ENCODE measurements around the gene PFN3.
"Not testable (repeated sequence)": the region's sequence is repeated elsewhere in the genome, so short reads cannot be mapped to it uniquely, and the experiment has no call there.

The PFN3 gene

GRCh38 chr5:177365845-177366527 lies 34.5 kb downstream of the PFN3 start:
- FAIRE-seq = no peak
- no peak for DNase-seq (ENCODE audit: insufficient read length, low spot score)
- TF ChIP-seq POLR2A (IDR thresholded peaks at IDR 0.05; ENCODE audit: low read depth, low read length) = no peak

GRCh38 chr5:177364159-177364962 lies 36.1 kb downstream of the PFN3 start:
- no peak for FAIRE-seq
- TF ChIP-seq POLR2A (IDR thresholded peaks at IDR 0.05; ENCODE audit: low read depth, low read length) = no peak
- DNase-seq (ENCODE audit: insufficient read length, low spot score) = no peak

- FAIRE-seq (no peak), DNase-seq (ENCODE audit: insufficient read length, low spot score) (no peak)
- no peak for TF ChIP-seq POLR2A (IDR thresholded peaks at IDR 0.05; ENCODE audit: low read depth, low read length)
Observed at GRCh38 chr5:177363565-177363964, 36.9 kb downstream of the PFN3 start.

- FAIRE-seq = no peak
- no peak for DNase-seq (ENCODE audit: insufficient read length, low spot score)
Observed at GRCh38 chr5:177362610-177363507, 37.6 kb downstream of the PFN3 start.

GRCh38 chr5:177362292-177362609 lies 38.2 kb downstream of the PFN3 start:
- FAIRE-seq (no peak), DNase-seq (ENCODE audit: insufficient read length, low spot score) (no peak)
- TF ChIP-seq POLR2A (IDR thresholded peaks at IDR 0.05; ENCODE audit: low read depth, low read length) = no peak

More at GRCh38 chr5:177362610-177363507, 37.6 kb downstream of the PFN3 start:
- no peak for TF ChIP-seq POLR2A (IDR thresholded peaks at IDR 0.05; ENCODE audit: low read depth, low read length)

- DNase-seq (ENCODE audit: insufficient read length, low spot score) (no peak), FAIRE-seq (no peak)
- no peak for TF ChIP-seq POLR2A (IDR thresholded peaks at IDR 0.05; ENCODE audit: low read depth, low read length)
Observed at GRCh38 chr5:177361418-177362291, 38.8 kb downstream of the PFN3 start.

GRCh38 chr5:177360740-177361139 lies 39.7 kb downstream of the PFN3 start:
- not testable (repeated sequence) for DNase-seq (ENCODE audit: insufficient read length, low spot score); FAIRE-seq

GRCh38 chr5:177359860-177360259 lies 40.6 kb downstream of the PFN3 start:
- no peak for DNase-seq (ENCODE audit: insufficient read length, low spot score)
- TF ChIP-seq POLR2A (IDR thresholded peaks at IDR 0.05; ENCODE audit: low read depth, low read length) = no peak
- no peak for FAIRE-seq

GRCh38 chr5:177359451-177359851 lies 41.0 kb downstream of the PFN3 start:
- no peak for TF ChIP-seq POLR2A (IDR thresholded peaks at IDR 0.05; ENCODE audit: low read depth, low read length)
- FAIRE-seq (no peak), DNase-seq (ENCODE audit: insufficient read length, low spot score) (no peak)

- no peak for FAIRE-seq
- DNase-seq (ENCODE audit: insufficient read length, low spot score) = no peak
- TF ChIP-seq POLR2A (IDR thresholded peaks at IDR 0.05; ENCODE audit: low read depth, low read length) = no peak
Observed at GRCh38 chr5:177358370-177358819, 42.1 kb downstream of the PFN3 start.

- DNase-seq (ENCODE audit: insufficient read length, low spot score) (peak; percentile 92), FAIRE-seq (no peak)
- peak; percentile 39 for TF ChIP-seq POLR2A (IDR thresholded peaks at IDR 0.05; ENCODE audit: low read depth, low read length)
Observed at GRCh38 chr5:177357459-177358351, 42.8 kb downstream of the PFN3 start, which contains the start of gene RGS14. RGS14 (plus strand) TSS chr5:177357924; CDS start chr5:177358025, 101 bp downstream.

GRCh38 chr5:177357146-177357458 lies 43.4 kb downstream of the PFN3 start:
- no peak for TF ChIP-seq POLR2A (IDR thresholded peaks at IDR 0.05; ENCODE audit: low read depth, low read length)
- DNase-seq (ENCODE audit: insufficient read length, low spot score) (no peak), FAIRE-seq (no peak)
